Left kidney (tissue), 2 donors: Measurements from ENCODE around the gene CASZ1. TPM values are rescaled to one million over a fixed set of nuclear protein-coding genes. Genes with fewer than 3 reads are reported as not detected.

Experiments
- DNase-seq: peaks from one replicate; pipeline ENCODE4 v3.0.0-alpha.2; 2013
- polyA plus RNA-seq: library from polyadenylated mRNA; unstranded; fragments of 120-200 nt; gene quantifications from one replicate; pipeline ENCODE4 v1.2.1, GENCODE V29; 2013; ENCODE audit not compliant: insufficient read length

The CASZ1 gene
- polyA plus RNA-seq, 1 donor: 18.0 TPM

- DNase-seq: peak; percentile 75
Measured at GRCh38 chr1:10728595-10729410, 67.6 kb downstream of the CASZ1 start.

DNA sequence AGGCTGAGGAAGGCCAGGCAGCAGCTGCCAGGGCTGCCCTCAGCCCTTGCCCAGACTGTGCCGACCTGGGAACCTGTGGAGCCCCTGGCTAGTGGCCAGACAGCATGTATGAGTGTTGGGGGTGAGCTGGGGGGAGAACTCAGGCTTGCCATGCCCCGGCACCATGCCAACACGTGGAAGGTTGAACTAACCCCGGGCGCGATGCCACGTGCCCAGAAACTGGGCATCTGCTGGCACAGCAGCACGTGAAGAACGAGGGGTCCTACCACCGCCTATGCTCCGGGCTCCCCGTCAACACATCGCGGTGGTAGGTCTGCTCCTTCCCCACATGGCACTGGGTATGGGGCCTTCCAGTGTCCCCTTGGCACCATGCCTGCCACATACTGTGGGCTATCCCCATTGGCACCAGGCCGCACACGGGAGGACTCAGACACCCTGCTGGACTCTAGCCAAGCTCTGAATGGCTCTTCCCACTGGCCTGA, 68.7 kb downstream of the CASZ1 start:
- no peak for DNase-seq

DNA sequence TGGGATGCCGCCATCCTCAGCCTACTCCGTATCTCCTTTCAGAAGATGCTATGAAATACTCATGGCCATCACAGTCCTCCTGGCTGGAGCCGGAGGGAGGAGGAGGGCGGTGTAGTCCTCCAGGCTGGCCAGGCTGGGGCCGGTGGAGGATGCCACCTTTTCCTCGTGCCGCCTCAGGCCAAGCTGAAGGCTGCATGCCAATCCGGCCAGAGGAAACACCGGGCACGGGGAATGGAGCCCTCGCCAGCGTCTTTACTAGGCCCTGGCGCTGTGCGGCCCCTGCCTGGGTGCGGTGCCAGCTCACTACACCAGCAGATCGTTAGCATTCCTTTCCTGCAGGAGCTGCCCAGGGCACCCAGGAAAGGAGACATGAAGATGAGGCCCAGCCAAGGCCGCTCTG, 70.1 kb downstream of the CASZ1 start:
- DNase-seq: no peak

DNA sequence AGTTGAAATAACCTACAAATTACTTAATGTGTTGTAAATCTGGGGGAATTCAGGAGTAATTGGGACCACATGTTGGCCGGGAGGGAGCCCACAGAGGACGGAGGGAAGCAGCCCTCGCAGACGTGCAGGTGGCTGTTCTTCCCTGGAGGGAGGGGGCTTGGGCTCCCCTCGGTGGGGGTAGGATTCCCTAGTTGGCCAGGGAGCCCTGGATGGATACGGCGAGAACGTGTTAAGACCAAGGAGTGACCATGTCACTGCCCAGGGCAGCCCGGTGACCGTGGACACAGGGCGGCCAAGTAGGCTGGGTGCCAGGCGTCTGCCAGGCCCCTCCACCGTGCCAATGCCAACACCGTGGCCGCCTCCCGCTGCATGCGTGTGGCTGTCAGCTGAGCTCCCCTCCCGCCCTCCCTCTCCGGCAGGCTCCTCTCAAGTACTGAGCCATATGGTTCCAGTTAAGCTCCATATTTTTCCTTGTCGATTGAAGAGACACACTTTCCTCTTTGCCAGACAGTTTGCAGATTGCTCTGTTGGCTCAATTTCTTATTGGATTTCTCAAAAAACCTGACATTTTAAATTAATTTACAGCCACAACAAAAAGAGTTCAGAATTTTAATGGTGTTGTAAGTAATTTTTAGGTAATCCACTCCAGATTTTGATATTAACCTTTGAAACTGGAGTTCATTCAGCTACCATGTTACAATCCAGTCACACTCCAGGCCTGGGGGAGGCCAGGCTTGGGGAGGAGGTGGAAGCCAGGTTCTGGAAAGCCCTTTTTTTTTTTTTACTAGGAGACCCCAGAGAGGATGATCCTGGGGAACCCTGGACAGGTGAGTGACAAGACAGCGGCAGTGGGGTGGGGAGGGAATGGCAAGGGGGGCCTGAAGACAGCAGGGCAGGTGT, 71.2 kb downstream of the CASZ1 start:
- DNase-seq: peak; percentile 62

DNA sequence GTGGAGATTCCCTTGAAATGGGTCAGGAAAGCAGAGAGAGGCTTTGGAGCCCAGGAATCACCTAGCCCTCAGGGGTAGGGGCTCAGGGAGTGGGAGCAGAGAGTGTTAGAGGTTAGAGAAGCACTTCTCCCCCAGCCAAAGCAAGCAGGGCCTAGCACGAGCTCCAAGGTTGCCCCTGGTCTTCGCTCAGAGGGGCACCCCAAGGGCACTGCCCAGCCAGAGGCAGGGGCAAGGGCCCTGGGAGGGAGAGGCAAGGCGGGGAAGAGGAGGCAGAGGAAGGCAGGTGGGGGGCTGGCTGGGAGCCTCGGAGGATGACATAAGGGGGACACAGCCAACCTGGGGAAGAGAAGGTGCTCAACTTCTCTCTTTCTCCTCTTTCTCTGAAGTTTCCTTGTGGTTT, 71.9 kb downstream of the CASZ1 start:
- no peak for DNase-seq

DNA sequence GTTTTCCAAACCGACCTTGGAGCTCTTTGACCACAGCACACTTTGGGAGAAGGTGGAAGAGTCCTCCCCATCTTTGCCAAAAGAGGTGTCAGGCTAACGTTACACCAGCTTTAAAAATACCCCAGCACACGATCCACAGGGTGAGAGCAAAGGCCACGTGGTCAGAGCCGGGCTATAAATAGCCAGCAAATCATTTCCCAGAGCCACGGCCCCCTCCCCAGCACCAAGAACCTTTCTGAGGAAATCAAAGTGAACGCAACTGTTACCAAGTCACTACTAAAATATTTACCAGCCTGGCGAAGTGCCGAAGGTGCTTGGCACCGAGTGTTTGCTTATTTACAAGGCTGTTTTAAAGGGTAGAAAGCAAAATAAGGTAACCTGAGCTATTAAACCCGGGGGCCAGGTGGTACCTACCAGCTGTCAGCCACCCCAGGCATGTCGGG, 72.4 kb downstream of the CASZ1 start:
- peak; percentile 57 for DNase-seq

DNA sequence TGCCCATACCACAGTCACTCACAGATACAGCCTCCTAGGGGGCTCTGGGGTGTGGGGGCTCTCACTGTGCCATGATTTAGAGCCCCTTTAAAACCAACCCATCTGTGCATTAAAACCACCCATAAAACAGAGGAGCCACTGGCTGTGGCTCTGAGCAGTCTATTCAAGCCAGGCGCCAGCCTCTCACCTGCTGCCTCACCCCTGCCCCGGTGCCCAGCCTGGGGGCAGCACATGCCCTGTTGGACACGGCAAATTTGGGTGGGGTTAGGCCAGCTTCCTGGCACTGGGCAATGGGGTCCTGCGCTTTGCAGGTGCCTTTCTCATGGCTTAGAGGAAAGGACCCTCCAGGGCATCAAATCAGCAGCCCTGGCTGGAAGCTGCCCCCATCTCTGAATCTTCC, 73.1 kb downstream of the CASZ1 start:
- no peak for DNase-seq

DNA sequence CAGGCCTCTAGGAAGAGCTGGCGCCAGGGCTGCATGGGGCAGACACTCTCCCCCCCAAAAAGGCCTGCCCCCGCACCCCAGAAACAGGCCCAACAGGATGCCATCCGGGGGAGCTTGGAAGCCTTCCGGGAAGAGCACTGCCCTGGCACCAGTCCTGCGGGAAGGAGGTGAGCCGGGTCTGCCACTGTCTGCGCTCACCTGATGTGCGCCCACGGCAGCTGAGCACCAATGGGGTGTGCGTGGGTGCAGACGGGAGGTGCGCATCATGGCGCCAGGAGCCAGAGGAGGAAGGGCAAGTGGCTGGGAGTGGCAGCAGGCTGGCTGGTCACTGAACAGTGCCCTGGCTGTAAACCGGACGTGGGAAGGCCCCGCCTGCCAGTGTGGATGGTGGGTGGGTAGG, 73.6 kb downstream of the CASZ1 start:
- no peak for DNase-seq

- no peak for DNase-seq
Measured at GRCh38 chr1:10721381-10722321, 74.8 kb downstream of the CASZ1 start.

- no peak for DNase-seq
Measured at GRCh38 chr1:10720635-10721034, 75.8 kb downstream of the CASZ1 start.

DNA sequence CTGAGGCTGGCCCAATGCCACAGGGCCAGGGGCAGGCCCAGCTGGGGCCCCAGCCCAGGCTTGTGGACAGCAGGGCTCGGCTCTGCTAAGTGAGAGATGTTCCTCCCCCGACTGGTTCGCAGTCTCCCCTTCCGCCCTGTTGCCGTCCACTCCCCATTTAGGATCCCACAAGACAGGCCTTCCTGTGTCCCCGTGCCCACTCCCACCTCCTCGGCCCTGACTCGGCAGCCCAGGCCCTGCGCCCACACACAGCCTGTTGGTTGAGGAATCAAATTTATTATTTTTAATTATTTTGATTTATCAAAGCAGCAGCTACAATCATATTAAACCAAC, 78.4 kb downstream of the CASZ1 start:
- no peak for DNase-seq

DNA sequence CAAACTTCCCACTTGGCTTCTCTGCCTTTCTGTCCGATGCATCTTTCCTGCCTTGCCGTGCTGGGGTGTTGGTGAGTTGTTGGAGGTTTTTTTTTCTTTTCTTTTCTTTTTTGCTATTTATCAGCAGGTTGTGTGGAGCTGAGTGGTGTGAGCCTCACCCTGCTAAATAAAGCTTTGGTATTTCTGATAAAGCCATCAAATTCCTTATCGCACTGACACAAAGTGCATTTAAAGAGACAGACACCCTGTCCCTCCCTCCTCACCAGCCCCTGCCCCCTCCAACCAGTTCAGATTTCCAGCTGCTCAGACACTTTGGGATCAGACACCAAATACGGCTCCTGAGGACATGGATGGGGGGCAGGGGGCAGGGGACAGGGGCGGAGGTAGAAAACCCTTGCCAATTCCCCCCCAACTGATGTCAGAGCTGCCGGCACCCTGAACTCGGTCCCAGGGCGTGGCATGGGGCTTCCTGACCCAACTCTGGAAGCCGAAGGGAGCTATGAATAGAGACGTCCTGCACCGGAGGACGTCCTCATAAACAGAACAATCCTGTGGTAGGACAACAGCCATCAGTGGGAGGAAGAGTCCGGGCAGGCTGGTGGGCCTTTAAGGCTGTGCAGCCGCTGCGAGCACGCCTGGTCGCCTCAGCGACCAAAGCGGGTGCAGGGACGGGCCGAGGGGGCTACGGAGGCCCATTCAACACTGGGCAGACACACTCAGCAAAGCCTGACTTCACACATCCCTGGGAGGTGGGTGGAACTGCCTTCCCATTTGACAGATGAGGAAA, 79.0 kb downstream of the CASZ1 start:
- no peak for DNase-seq

- no peak for DNase-seq
Measured at GRCh38 chr1:10716840-10717239, 79.6 kb downstream of the CASZ1 start.

GRCh38 chr1:10714337-10715114, 81.9 kb downstream of the CASZ1 start:
- DNase-seq: no peak

GRCh38 chr1:10713614-10714013, 82.8 kb downstream of the CASZ1 start:
- no peak for DNase-seq

- DNase-seq: no peak
Measured at GRCh38 chr1:10712568-10713362, 83.7 kb downstream of the CASZ1 start.

DNA sequence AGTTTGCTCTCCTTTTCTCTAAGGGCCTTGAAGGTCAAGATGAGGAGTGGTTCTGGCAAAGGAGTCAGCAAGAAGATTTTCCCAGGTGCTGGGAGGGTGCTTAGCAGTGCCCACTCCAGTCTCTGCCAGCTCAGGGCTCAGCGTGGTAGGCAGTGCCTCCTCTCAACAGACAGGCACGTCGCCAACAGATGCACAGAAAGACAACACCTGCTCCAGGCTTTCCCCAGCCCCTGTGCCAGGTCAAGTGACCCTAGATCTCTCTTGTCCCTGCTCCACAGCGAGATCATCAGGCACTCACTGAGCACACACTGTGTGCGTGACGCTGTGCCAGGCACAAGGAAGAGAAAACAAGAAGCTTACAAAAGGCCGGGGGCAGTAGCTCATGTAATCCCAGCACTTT, 86.0 kb downstream of the CASZ1 start:
- no peak for DNase-seq

- no peak for DNase-seq
Measured at GRCh38 chr1:10709646-10710045, 86.8 kb downstream of the CASZ1 start.

DNA sequence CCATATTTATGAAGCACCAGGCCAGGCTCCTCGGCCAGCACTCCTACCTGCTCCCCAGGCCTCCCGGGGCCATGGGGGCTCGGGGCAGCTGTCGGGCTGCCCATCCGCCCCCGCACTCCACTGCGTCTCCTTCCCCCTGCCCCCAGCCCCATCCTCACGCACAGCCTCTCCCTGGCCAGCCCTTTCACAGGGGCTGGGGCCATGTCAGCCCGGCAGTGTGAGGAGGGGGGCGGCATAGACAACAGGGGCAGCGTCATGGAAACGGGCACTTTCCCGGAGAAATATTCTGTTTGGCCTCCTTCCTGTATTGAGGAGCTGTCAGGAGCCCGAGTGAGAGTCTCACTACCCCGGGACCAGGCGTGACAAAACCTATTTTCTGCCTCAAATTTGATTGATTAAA, 87.3 kb downstream of the CASZ1 start:
- DNase-seq: no peak

DNA sequence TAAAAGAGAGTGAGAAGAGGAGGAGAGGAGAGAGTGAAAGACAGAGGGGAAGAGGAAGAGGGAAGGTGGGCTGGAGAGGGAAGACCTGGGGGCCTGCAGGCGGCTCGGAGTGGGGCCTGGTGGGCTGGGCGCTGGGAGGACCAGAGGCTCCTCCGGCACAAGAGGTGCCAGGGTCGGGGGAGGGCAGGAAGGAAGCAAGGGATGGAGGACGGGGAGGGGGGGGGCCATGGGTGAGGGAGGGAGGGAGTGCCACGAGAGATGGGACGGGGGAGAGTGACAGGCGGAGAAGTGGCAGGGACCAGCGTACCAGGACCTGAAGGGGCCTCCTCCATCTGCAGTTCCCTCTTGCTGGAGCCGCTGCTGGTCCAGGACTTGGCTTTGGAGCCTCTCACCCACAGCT, 87.7 kb downstream of the CASZ1 start:
- DNase-seq: no peak
